HG02870 (cell line): Measurements from ENCODE around the gene NXPH2.

ENCODE experiments used
- ATAC-seq: cut with Tn5 transposase; IDR thresholded peaks from one replicate; pipeline ENCODE4 v1.9.1; 2021; ENCODE audit warnings: mild to moderate bottlenecking, moderate library complexity; ENCODE audit not compliant: unreplicated experiment

The NXPH2 gene

DNA sequence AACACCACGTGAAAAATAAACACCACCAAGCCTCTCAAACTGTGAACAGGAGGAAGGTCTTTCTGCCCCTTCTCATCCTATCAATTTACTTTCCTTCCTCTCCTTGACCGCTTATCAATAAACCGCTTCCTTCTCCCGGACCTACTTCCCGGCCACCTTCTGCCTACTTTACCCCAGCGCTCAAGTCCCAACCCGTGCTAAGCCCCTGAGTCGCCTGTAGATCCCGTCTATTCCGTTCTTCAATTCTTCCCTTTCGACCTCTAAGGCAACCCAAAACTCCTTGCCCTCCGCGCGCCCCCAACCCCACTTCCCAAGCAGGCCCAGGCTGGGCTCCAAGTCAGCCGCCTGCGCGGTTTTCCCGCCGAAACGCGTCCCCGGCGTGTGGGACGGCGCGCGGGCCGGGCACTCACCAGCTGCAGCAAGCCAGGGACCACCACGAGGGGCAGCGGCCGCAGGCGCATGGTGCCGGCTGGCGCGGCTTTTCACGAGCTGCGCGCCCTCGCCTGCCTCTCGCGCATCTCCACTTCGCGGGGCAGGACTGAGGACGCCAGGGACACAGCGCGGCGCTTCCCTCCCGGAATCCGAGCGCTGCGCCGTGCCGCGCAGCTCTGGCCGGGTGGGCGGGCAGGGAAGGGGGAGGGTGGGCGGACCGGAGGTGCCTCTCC is at the start of gene NXPH2:
Gene NXPH2, minus strand, starts transcription at position 610 of the 665 bp plus-strand sequence. Its CDS starts 149 bp downstream, at position 461.
- no peak for ATAC-seq

DNA sequence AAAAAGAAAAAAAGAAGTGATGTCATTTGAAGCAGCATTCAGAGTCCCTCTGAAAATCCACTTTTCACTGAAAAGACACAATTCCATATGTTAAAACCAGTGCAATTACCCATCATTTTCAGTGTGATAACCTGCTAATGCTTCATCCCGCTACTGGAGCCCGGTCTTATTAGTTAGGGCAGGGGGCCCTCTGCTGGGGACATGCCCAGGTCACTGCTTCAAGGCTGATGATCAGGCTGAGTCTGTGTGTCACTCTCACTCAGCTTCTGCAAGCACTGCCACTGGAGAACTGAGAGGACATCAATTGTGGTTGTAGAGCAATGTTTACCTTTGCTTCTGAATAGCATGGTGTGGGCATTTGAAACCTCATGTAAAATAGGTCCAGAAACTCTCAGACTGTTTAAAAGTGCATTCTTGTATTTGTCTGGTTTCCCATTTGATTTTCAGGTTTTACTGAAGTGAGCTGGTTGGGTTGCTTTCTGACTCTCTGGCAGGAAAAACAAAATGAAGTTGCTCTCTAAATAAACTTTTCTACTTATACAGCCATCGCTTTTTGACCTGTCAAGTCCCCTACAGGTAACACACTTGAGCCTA is 49.2 kb upstream of the NXPH2 start:
- ATAC-seq = peak; percentile 71

DNA sequence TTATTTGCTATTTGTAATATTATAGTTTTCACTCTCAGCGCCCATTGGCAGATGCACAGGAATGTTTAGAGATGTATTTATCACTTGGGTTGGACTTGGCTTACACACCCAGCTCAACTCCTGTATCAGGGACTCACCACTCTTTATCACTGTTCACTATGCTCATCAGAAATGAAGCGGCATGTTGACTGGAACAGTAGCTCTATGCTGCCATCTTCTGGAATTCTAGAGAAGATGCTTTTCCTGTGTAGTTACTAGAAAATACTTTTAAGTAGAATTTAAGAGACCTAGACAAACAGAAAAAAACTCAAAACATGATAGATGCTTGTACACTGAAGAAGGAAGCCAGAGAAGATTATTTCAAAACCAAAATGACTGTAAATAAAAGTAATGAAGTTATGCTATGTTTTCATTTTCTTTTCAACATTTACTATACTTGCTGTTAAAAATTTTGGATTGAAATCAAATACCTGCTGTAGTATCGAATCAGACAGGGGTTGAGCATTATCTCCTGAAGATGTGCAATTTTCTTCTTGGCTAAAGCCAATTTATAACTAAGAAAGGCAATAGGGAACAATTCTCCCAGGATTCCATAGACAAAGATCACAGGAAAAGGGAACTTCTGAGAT is 47.4 kb upstream of the NXPH2 start:
- peak; percentile 78 for ATAC-seq

DNA sequence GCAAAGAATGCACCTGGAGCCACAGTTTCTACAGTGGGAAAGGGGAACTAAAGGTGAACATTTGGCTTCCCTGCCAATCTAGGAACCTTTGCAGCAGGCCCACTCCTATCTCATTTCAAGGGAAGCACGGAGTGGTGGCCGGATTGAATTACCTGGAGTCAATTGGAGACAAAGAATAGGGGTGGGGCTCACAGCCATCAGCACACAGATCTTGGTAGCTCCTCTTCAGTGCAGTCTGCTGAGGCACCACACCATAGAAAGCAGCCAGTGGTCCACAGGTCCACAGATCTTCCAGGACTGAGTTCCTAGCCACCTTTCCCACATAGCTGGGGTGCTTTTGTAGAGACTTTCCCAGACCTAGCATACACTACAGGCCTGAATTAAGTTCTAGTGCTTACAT is 43.5 kb upstream of the NXPH2 start:
- no peak for ATAC-seq

DNA sequence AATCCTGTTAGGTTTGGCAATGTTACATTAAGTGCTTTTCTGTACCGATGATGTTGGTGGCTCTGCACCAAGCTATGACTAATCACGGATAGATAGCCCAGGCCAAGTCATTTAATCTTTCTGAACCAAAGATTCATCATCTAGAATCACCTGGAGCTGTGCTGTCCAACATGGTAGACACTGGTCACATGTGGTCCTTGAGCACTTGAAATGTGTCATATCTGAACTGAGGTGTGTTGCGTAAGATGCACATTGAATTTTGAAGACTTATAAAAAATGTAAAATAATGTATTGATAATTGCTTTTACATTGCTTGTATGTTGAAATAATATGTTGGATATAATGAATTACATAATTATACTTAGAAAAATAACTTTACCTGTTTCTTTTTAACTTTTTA is 39.8 kb upstream of the NXPH2 start:
- ATAC-seq = no peak

DNA sequence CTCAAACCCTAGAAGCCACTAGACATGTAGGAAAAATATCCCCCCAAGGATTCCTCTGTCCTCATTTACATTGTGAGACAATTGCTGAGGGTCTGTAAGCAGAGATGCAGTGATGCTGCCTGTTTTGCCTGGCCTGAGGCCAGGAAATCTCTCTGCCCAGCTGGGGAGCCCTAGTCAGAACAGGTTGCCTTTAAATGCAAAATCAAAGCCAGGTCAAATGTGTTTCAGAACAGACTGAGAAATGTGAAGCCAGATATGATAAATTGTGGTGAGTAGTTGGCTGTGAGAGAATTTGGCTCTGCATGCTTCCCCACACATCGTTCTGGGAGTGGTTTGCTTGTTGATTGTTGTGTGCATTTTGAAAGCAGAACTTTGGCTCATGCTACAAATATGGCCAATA is 38.4 kb upstream of the NXPH2 start:
- no peak for ATAC-seq

- ATAC-seq = no peak
These were observed 34.1 kb upstream of the NXPH2 start for GRCh38 chr2:138814123-138814898.

DNA sequence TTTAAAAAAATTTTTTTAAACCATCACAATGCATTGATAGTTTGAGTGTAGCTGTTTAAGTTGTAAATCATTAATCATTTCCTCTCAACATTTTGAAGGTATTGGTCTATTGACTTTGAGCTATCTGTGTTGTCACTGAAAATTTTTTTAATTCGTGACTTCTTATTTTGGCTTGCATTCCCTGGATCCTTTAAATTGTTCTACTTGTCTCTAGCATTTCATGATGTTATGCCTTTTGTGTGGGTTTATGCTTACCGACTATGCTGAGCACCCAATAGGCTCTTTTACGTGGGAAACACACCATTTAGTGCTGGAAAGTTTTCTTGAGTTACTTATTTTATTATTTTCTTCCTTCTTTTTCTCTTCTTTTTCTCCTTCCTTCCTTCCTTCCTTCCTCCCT is 31.2 kb upstream of the NXPH2 start:
- no peak for ATAC-seq

DNA sequence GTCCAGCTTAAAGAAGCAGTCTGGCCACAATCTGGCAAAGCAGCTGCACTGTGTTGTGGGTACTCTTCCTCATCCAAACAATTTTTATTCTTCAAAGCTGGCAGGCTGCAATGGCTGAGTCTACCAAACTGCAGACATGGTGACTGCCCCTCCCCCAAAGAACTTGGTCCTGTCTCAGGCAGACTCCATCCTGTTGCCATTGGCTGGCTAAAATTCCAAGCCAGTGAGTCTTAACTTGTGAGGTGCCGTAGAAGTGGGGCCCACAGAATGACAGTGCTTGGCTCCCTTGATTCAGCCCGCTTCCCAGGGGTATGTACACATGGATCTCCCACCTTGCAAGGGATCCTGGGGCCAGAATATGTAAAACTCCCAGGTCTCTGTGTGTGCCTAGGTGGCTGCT is 14.5 kb upstream of the NXPH2 start:
- ATAC-seq = no peak

GRCh38 chr2:138787053-138787666 is 7.0 kb upstream of the NXPH2 start:
- ATAC-seq = peak; percentile 52

DNA sequence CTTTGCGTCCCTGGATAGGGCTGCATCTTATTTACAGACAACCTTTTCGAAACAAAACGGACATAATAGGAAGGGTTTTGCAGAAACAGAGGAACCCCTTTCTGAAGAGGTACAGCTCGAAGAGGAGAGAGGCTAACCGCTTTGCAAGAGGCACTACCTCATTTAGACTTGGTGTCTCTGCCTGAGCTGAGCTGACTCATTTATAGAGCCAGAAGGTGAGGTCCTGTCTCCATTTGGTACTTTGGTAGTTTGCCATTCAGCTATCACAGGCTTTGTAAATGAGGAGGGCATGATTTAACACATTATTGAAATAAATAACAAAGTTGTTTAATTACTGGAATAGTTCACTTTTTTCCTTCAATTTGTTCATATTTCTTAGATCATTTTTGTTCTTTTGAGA is 2.2 kb upstream of the NXPH2 start:
- peak; percentile 54 for ATAC-seq

DNA sequence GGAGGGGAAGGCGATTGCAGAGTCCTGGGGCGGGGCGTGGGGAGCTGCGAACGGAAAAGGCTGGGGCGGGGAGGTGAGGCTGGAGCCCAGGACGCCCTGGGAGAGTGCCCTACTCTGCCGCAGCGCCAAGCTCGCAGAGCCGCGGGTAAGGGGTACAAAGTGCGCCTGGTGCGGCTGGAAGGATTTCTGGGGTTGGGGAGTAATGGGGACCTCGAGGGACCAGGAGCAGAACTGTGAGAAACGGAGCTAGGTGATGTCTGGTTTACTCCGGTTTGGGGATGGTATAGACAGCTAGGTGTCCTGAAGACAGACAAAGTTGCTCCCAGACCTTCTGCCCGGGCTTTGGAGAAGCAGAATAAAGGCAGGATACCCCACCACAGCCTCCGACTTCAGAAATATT is 718 bp upstream of the NXPH2 start:
- no peak for ATAC-seq

DNA sequence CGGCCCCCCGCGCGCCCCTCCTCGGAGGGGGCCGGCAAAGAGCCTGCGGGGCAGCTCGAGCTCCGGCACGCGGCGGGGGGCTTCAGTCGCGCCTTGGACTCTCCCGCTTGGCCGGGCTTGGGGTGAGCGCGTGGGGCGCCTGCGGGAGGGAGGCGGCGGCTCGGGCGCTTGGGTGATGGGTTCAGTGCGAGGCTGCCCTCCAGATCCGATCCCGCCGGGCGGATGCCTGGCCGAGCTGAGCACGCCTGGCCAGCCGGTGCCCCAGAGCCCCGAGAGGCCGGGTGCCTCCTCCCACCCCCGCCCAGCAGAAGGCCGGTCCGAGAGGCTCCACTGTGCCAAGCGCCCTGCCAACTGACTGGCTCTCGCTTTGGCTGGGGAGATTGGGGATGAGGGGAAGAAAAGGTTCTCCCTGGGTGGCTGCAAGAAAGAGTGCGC is 273 bp upstream of the NXPH2 start:
- no peak for ATAC-seq

GRCh38 chr2:138779406-138779780 is 797 bp downstream of the NXPH2 start:
- ATAC-seq = no peak

DNA sequence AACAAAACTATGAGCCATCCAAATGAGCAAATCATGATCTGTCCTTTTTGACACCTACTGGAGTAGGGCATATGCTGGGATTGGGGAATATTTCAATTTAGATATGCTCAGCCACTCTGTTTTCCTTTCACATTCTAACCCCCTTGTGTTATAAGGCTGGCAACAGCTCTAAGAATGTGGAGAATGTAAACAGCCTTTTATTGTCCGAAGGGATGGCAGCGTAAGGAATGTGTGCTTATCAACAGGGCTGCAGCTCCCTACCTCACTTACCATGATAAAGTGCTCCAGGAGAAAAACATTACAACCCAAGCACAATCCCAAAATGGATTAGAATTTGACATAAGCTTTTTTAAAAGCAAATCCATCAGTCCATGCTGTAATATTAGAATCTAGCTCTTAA is 2.2 kb downstream of the NXPH2 start:
- ATAC-seq = no peak

GRCh38 chr2:138775736-138776135 is 4.5 kb downstream of the NXPH2 start:
- ATAC-seq = no peak

GRCh38 chr2:138771534-138771933 is 8.7 kb downstream of the NXPH2 start:
- no peak for ATAC-seq

GRCh38 chr2:138767101-138767500 is 13.1 kb downstream of the NXPH2 start:
- ATAC-seq = no peak

DNA sequence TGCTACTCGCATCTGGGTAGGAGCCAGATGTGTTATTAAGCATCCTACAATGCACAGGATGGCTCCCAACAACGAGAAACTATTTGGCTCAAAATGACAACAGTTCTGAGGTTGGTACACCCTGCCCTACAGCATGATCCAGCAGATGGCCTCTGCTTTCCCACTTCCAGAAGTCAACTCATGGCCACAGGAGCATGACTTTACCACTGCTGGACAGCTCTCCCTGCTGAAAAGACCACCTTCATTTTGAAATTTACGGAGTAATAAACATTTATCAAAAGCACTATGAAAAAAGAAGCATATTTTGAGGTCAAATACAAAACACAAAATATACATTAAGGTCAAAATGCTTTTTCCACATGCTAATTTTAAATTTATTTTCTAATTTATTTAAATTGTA is 13.7 kb downstream of the NXPH2 start:
- ATAC-seq = no peak

GRCh38 chr2:138763971-138764370 is 16.2 kb downstream of the NXPH2 start:
- ATAC-seq = no peak

GRCh38 chr2:138762533-138762932 is 17.7 kb downstream of the NXPH2 start:
- ATAC-seq = no peak
